Mucosa of gallbladder (tissue), 1 donor: ENCODE results near the gene REEP1. TPM values are rescaled to one million over a fixed set of nuclear protein-coding genes. Genes with fewer than 3 reads are reported as not detected.
"Not testable (repeated sequence)": the region's sequence is repeated elsewhere in the genome, so short reads cannot be mapped to it uniquely, and the experiment has no call there.

Source experiments
- DNase-seq: peaks from one replicate; pipeline ENCODE4 v3.0.0-alpha.2; 2020; ENCODE audit warnings: low spot score
- total RNA-seq: library from RNA; stranded (reverse); gene quantifications from one replicate; pipeline ENCODE4 v1.2.1, GENCODE V29; 2021
- donor health status: DM: no; HTN: no; CAD: no.

REEP1 gene
- total RNA-seq, 1 donor from 2014 or later = 21.2 TPM

DNA sequence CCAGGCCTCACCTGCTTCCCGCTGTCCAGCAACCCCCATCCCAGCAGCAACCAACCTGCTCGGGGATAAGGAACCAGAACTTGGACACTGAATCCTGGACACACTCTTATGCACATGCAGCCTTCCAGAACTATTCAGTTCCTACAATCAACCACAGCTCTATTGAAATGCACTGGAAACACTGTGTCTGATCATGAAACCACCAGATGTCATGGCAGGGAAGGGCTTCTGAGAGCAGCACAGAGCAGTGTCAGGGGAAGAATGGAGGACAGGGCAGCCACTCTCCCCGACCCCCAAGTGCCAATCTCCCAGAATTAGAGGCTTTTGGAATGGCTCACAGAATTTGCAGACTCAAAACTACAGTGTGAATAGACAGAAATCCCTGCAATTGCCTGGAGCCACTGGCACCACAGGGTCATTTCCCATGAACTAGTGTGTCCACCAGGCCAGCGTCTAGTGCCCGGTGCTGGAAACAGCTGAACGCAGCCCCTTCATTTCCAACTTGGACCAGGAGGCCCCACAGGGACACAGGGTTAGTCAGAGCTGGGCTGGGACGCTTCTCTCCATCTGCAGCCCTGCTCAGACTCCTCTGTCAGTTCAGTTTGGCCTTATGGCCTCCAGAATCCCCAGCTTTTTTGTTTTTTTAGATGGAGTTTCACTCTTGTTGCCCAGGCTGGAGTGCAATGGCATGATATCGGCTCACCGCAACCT, 112.6 kb downstream of the REEP1 start:
- DNase-seq = no peak

GRCh38 chr2:86223927-86224560, 113.4 kb downstream of the REEP1 start:
- DNase-seq = no peak

GRCh38 chr2:86223140-86223926, 114.1 kb downstream of the REEP1 start:
- DNase-seq = peak; percentile 45

DNA sequence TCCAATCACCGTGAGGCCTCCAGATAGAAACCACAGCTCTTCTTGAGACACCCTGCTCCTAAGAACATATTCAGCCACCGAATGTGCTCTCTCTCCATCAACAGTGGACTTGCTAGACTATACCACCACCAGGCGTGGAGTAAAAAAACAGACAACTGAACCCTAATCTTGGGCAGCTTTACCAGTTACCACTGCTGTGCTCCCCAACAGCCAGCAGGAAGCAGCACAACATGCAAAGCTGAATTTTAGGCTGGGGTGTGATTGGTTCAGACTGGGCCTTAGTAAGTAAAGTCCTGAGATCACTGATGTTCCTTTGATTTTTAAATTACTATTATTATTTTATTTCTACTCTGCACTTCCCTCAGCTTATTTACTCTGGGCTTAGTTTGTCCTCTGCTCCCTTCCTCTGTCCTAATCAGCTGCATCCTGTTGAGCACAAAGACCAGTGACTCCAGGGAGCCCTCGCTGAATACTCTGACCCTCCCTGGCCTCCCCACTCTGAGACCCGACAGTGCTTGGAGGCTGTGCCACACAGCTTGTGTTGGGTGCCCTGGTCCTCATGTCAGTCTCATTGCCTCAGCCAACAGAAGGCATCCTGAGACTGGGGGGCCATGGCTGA, 116.3 kb downstream of the REEP1 start:
- DNase-seq = no peak

- DNase-seq = no peak
These were observed 117.5 kb downstream of the REEP1 start for GRCh38 chr2:86219896-86220295.

GRCh38 chr2:86218124-86218523, 119.3 kb downstream of the REEP1 start:
- DNase-seq = no peak

GRCh38 chr2:86216575-86217555, 120.6 kb downstream of the REEP1 start:
- DNase-seq = no peak

GRCh38 chr2:86214503-86214832, 123.0 kb downstream of the REEP1 start:
- DNase-seq = no peak

GRCh38 chr2:86213699-86214502, 123.5 kb downstream of the REEP1 start:
- DNase-seq = no peak

- DNase-seq = no peak
These were observed 124.4 kb downstream of the REEP1 start for GRCh38 chr2:86213056-86213455.

GRCh38 chr2:86211796-86212188, 125.6 kb downstream of the REEP1 start:
- DNase-seq = no peak

DNA sequence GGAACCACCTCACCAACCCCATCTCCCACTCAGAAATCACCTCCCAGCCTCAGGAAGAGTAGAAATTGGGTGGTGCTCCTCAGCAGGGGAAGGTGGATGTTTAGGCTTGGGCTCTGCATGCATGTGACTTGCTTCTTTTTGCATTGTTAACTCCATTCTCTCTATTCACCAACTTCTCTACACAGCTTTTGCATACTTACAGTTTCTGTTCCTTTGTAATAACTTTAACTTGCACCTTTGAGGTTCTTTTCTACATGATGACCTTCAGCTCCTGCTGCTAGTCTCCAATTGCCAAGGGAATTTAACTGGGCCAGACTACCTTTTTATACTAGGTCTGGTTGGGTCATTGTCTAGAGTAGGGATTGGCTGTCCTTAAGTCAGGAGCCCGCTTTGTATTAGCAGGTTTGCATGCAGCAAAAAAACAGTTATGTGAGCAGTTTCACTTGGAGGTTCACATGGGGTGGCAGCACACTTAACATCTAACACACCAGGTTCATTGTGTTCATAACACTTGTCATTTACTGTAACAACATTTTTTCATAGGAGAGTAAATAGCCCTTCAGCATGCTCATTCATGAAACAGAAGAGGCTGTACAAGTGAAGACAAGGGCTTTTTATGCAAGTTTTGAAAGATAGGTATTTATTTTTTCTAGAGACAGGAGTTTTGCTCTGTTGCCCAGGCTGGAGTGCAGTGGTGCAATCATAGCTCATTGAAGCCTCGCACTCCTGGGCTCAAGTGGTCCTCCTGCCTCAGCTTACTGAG, 126.2 kb downstream of the REEP1 start:
- no peak for DNase-seq

DNA sequence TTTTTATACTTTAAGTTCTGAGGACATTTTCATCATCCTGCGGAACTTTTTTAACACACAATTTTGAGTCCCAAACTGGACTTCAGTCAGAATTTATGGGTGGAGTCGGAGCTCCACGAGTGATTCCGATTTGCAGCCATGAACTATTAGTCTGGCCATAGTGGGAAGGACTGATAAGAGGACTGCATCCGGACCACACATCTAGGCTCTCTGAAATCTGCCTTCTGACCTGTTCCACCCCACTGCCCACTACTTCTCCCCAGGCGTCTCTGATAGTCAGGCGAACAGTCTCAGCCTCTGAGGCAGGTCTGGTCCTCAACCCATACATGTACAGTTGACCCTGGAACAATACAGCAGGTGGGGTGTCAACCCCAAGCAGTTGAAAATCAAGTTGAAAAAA, 133.0 kb downstream of the REEP1 start:
- DNase-seq = no peak

DNA sequence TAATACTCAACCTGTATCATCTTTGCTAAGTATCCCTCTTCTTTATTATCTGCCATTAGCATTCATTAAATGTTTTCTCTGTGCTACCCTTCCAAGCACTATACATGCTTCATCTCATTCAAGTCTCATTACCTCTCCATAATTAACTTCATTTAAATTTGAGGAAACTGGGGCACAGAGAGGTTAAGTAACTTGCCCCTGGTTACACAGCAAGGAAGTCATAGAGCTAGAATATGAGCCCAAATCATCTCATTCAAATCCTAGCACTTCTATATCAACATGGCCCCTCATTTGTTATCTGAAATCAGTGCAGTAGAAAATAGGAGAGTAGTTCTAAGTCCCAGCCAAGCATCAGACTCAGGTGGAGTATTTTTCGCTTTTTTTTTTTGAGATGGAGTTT, 133.8 kb downstream of the REEP1 start:
- DNase-seq = no peak

DNA sequence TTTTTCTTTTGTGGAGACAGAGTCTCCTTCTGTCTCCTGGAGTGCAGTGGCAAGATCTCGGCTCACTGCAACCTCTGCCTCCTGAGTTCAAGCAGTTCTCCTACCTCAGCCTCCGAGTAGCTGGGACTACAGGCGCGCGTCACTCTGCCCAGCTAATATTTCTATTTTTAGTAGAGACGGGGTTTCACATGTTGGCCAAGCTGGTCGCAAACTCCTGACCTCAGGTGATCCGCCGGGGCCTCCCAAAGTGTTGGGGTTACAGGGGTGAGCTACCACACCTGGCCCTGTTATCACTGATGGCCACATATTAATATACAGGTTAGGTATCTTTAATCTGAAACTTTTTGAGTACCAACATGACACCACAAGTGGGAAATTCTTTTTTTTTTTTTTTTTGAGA, 134.7 kb downstream of the REEP1 start:
- no peak for DNase-seq

DNA sequence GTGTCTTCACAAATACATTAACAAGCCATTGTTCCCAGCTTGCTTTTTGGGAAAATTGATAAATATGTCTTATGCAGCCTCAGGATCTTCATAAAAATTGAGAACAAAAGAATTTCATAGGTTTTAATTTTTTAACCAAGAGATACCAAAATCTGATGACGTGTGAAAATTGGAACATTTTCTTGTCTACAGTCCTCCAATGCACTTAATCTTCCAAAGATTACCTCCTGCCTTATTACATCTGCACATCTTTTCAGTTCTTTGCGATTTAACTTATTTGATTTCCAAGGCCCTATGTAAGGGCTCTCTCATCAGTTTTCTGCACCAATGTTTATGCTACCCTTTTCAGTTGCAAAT, 135.1 kb downstream of the REEP1 start:
- DNase-seq = no peak

DNA sequence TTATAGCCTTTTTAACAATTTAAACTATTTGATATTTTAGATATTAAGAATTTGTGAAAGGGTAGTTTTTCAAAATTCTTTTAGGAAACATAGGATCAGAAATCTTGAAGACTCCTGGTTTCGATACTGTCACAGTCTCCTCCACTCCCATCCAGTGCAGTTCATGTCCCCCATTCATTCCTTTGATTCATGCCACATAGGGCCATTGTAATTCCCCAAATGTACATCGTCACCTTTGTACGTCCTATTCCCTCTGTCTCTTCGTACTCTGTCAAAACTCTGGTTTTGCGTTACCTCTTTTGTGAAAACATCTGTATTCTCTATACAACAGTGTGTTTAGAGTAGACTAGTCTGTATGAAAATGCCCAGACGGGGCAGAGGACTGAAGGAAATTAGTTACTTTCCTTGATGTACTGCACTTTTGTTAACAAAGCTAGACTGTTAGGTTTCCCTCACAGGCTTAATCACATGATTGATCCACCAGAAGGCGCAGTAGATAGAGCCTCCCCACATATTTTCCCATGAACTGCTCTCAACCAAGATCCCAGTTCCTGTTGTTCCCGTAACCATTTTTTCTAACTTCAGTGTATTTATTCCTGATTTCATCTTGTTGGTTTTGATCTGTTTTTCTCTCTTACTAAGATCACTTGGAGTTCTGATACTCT, 135.6 kb downstream of the REEP1 start:
- DNase-seq = no peak

DNA sequence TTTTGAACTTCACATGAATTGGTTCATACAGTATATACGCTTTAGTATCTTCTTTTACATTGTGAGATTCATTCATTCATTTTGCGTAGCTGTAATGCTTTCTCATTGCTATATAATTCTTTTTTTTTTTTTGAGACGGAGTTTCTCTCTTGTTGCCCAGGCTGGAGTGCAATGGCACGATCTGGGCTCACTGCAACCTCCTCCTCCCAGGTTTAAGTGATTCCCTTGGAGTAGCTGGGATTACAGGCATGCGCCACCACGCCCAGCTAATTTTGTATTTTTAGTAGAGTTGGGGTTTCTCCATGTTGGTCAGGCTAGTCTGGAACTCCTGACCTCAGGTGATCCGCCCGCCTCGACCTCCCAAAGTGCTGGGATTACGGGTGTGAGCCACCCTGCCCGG, 136.9 kb downstream of the REEP1 start:
- DNase-seq = not testable (repeated sequence)

- no peak for DNase-seq
These were observed 137.6 kb downstream of the REEP1 start for GRCh38 chr2:86199834-86200177.
